Endothelial cell of umbilical vein (primary cell): ENCODE measurements around the gene MED22. TPM values are rescaled to one million over a fixed set of nuclear protein-coding genes. Genes with fewer than 3 reads are reported as not detected.

Experiments used
- BruUV-seq: library from RNA; stranded (reverse); fragments of 400-500 nt; replicated peaks from 2 replicates; lab custom pipeline; 2021; lab: Mats Ljungman, UMichigan
- CTCF ChIA-PET: fragments of 300-600, 350-600 bp; sonication (Branson Sonifier 250); formaldehyde crosslinking; loops from one replicate; lab custom pipeline; 2021; ENCODE audit warnings: antibody characterized with exemption, inconsistent platforms; lab: Charles Lee
- POLR2A ChIA-PET: fragments of 300-600, 350-600 bp; sonication (Branson Sonifier 250); formaldehyde crosslinking; loops from one replicate; lab custom pipeline; 2021; ENCODE audit warnings: antibody characterized with exemption, inconsistent platforms; lab: Charles Lee
- DNase-seq: peaks from one replicate; pipeline ENCODE4 v3.0.0-alpha.2; 2011; ENCODE audit warnings: low read depth, low spot score
- FAIRE-seq: peaks from 2 replicates; lab custom pipeline; 2011; peaks lifted over from hg19 to GRCh38; lab: Jason Lieb, UNC
- H2AFZ ChIP-seq: 2 replicates; pipeline ENCODE4 v1.6.0; 2012; ENCODE audit warnings: low read depth, low read length, control low read depth, inconsistent platforms
- H3K27ac ChIP-seq: 2 replicates; pipeline ENCODE4 v1.5.1; 2011; ENCODE audit warnings: low read depth, mild to moderate bottlenecking, control low read depth, low read length, moderate library complexity; ENCODE audit not compliant: insufficient read depth
- H3K27me3 ChIP-seq, 2 experiments: 2 replicates each; pipeline versions ENCODE4 v1.6.0 to v1.6.1; 2011; ENCODE audit warnings: low read length in 2 of 2, mixed read lengths in 1 of 2; ENCODE audit not compliant: control insufficient read depth in 2 of 2, insufficient read depth in 2 of 2
- H3K36me3 ChIP-seq, 2 experiments: 2 replicates in 1 of 2; 3 replicates in 1 of 2; pipeline ENCODE4 v1.5.1; 2011; ENCODE audit warnings: low read length in 2 of 2, mild to moderate bottlenecking in 1 of 2, moderate library complexity in 1 of 2; ENCODE audit not compliant: control insufficient read depth in 2 of 2, insufficient read depth in 2 of 2; ENCODE audit errors: extremely low read depth in 1 of 2
- H3K4me1 ChIP-seq: 3 replicates; pipeline ENCODE4 v1.5.1; 2011; ENCODE audit warnings: mild to moderate bottlenecking, low read length; ENCODE audit not compliant: control insufficient read depth, insufficient read depth; ENCODE audit errors: extremely low read depth
- H3K4me2 ChIP-seq: 2 replicates; pipeline ENCODE4 v1.6.1; 2011; ENCODE audit warnings: low read length, control low read depth, mixed read lengths; ENCODE audit not compliant: insufficient read depth
- H3K4me3 ChIP-seq, 3 experiments: fragments of 200-600 bp in 1 of 3; sonication (generic), shearing (Covaris generic) in 1 of 3; replicated peaks in 1 of 3; 2 replicates each; pipeline ENCODE4 v1.5.1; 2011 to 2016; ENCODE audit warnings: control low read depth in 3 of 3, low read length in 3 of 3, mild to moderate bottlenecking in 2 of 3, inconsistent platforms in 1 of 3, low read depth in 1 of 3, moderate library complexity in 1 of 3; ENCODE audit not compliant: insufficient read depth in 1 of 3
- H3K79me2 ChIP-seq: 2 replicates; pipeline ENCODE4 v1.6.0; 2012; ENCODE audit warnings: low read length, inconsistent platforms; ENCODE audit not compliant: control insufficient read depth, insufficient read depth
- H3K9ac ChIP-seq: replicated peaks from 2 replicates; pipeline ENCODE3; 2011; ENCODE audit warnings: low read length, control low read depth; ENCODE audit not compliant: insufficient read depth; ENCODE audit errors: extremely low read depth
- H3K9me1 ChIP-seq: replicated peaks from 3 replicates; pipeline ENCODE4 v1.6.0; 2011; ENCODE audit warnings: mild to moderate bottlenecking, low read length; ENCODE audit not compliant: control insufficient read depth, insufficient read depth; ENCODE audit errors: extremely low read depth
- H3K9me3 ChIP-seq: replicated peaks from 2 replicates; pipeline ENCODE4 v1.5.1; 2012; ENCODE audit warnings: low read length, inconsistent platforms; ENCODE audit not compliant: control insufficient read depth, insufficient read depth
- H4K20me1 ChIP-seq: replicated peaks from 2 replicates; pipeline ENCODE3; 2011; ENCODE audit warnings: mild to moderate bottlenecking, low read length; ENCODE audit not compliant: control insufficient read depth, insufficient read depth; ENCODE audit errors: extremely low read depth
- EZH2 ChIP-seq: IDR thresholded peaks from 2 replicates; pipeline ENCODE4 v1.6.1; 2012; ENCODE audit warnings: borderline replicate concordance, low read depth, mild to moderate bottlenecking, moderate library complexity, low read length, inconsistent platforms; ENCODE audit not compliant: severe bottlenecking
- FOS ChIP-seq: IDR thresholded peaks from 2 replicates; pipeline ENCODE4 v1.6.1; 2011; ENCODE audit warnings: mild to moderate bottlenecking, low read length, moderate library complexity, borderline replicate concordance; ENCODE audit not compliant: insufficient read depth
- GATA2 ChIP-seq: IDR thresholded peaks from 2 replicates; pipeline ENCODE4 v1.7.0; 2011; ENCODE audit warnings: low read depth, mild to moderate bottlenecking, moderate library complexity, mixed read lengths, low read length; ENCODE audit not compliant: insufficient read length, insufficient read depth
- JUN ChIP-seq: IDR thresholded peaks from 2 replicates; pipeline ENCODE4 v1.6.1; 2011; ENCODE audit warnings: borderline replicate concordance, low read depth; ENCODE audit not compliant: insufficient read length, insufficient read depth
- MYC ChIP-seq: IDR thresholded peaks from one replicate; pipeline ENCODE4 v1.6.1; 2011; ENCODE audit warnings: mild to moderate bottlenecking, low read depth, low read length
- POLR2A ChIP-seq: IDR thresholded peaks from 2 replicates; pipeline ENCODE4 v1.6.1; 2012; ENCODE audit warnings: low read depth, mild to moderate bottlenecking, control low read depth, low read length
- POLR2AphosphoS5 ChIP-seq: IDR thresholded peaks from 2 replicates; pipeline ENCODE4 v1.6.1; 2012; ENCODE audit warnings: low read depth, mild to moderate bottlenecking, control low read depth, low read length, moderate library complexity; ENCODE audit not compliant: insufficient read depth
- dilution Hi-C: fragments of 300-500 bp; cut with MboI; formaldehyde crosslinking; loops from one replicate; pipeline ENCODE4 v1.15.0; 2019; ENCODE audit warnings: low sequenced_read_pairs; ENCODE audit not compliant: extremely low pct_ligation_motif_present
- intact Hi-C: fragments of 100-400 bp; cut with micrococcal nuclease; formaldehyde crosslinking; loops from one replicate; pipeline ENCODE4 v1.10.0; 2022
- polyA plus RNA-seq, 4 experiments: library from polyadenylated mRNA; depleted of rRNA in 3 of 4; stranded (reverse) in 3 of 4; unstranded in 1 of 4; fragments of >200 nt; gene quantifications; 2 replicates each; pipeline versions ENCODE4 v1.2.1 to v1.2.3, GENCODE V29; 2011 to 2012; ENCODE audit warnings: missing spikeins in 1 of 4
- total RNA-seq: library from RNA; stranded (reverse); gene quantifications from 2 replicates; pipeline ENCODE4 v1.2.3, GENCODE V29; 2021
- TF ChIP-seq, protein P1 (sequence below): IDR thresholded peaks from 2 replicates; pipeline ENCODE4 v1.6.1; 2011; ENCODE audit not compliant: insufficient read depth, insufficient read length
- TF ChIP-seq, protein P2 (sequence below), 2 donors: IDR thresholded peaks; 1 replicate in 1 of 2; 2 replicates in 1 of 2; pipeline ENCODE4 v1.5.1; 2011; ENCODE audit warnings: low read length in 2 of 2, mild to moderate bottlenecking in 2 of 2, moderate library complexity in 2 of 2, control low read depth in 1 of 2, inconsistent platforms in 1 of 2, low read depth in 1 of 2; ENCODE audit not compliant: insufficient read depth in 1 of 2; ENCODE audit errors: extremely low read depth in 1 of 2

Gene MED22
- total and polyA plus RNA-seq, 2 donors (not counting 3 experiments of a cell fraction or from before 2014, with no cell fraction given) = 25.7 to 27.4 TPM

DNA sequence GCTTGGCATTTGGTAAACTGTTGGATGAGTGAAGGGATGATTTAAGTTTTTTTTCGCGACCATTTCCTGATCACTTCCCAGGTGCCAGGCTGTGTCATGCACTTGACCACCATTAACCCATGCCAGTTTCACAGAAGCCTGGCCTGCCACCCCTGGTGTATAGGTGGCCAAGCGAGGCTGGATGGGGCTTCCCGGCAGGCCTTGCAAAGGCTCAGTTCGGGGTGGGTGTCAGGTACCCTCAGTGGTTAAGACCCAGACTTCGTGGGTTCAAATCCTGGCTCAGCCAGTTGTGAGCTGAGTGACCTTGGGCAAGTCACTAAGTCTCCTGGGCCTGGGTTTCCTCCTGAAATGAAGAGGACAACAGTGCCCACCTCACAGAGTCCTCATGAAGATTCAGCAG lies 2.3 kb downstream of the MED22 start:
- intact Hi-C loops = loop anchor here (5.0 kb wide), 1 partner anchor 158 kb away; no protein-coding TSS in a partner anchor
- Histone ChIP-seq H3K4me3 (no peak overlapping the region), H3K4me2 (no peak overlapping the region), H3K9me3 (no peaks in the 10 kb centered on the region), H4K20me1 (no peaks in the 10 kb centered on the region), H3K27ac (no peak overlapping the region), H3K27me3 (no peaks in the 10 kb centered on the region), H3K79me2 (peaks cover 40% of the 10 kb centered on the region), H2AFZ (no peak overlapping the region), H3K36me3 (peaks cover 11 to 44% of the 10 kb centered on the region in 2 experiments), H3K9ac (no peak overlapping the region), H3K9me1 (no peaks in the 10 kb centered on the region), H3K4me1 (peaks cover 14% of the 10 kb centered on the region)
- DNase-seq = no peak
- TF ChIP-seq POLR2AphosphoS5 = no peak
- TF ChIP-seq FOS = no peak
- TF ChIP-seq, protein P1, sequence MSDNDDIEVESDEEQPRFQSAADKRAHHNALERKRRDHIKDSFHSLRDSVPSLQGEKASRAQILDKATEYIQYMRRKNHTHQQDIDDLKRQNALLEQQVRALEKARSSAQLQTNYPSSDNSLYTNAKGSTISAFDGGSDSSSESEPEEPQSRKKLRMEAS = no peak
- TF ChIP-seq MYC = no peak
- TF ChIP-seq GATA2 = no peak
- TF ChIP-seq EZH2 = no peak
- no peak for TF ChIP-seq JUN
- POLR2A ChIA-PET = no interaction called here
- CTCF ChIA-PET = no interaction called here
- FAIRE-seq = no peak
- dilution Hi-C loops = no loop called here
- BruUV-seq = no TSS peak

DNA sequence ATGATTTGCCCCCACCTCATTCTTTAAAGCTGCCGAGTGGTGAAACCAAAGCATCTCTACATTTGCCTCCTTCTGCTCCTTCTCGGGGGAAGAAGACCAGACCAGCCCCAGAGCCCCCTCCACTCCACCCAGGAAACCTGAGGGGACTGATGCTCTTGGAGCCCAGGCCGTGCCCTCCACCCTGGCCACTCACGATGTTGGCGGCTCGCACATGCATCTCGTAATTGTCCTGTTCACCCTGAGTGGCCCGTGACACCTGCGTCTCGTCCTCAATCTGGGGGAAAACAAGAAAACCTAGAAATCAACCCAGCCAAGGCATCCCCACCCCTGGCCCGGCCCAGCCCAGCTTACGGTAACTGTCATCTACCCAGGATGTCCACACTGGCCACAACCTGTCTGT lies 3.0 kb downstream of the MED22 start:
- Histone ChIP-seq H3K4me1 (peaks cover 9% of the 10 kb centered on the region), H3K9me1 (no peaks in the 10 kb centered on the region), H3K79me2 (peaks cover 35% of the 10 kb centered on the region), H3K36me3 (peaks cover 5 to 44% of the 10 kb centered on the region in 2 experiments), H2AFZ (no peak overlapping the region), H3K27ac (no peak overlapping the region), H3K4me2 (no peak overlapping the region), H3K4me3 (no peak overlapping the region), H3K27me3 (no peaks in the 10 kb centered on the region), H4K20me1 (no peaks in the 10 kb centered on the region), H3K9me3 (no peaks in the 10 kb centered on the region), H3K9ac (no peak overlapping the region)
- ChIA-PET CTCF (no interaction called here), POLR2A (no interaction called here)
- intact Hi-C loops = loop anchor here (5.0 kb wide), 1 partner anchor 158 kb away; no protein-coding TSS in a partner anchor
- no peak for FAIRE-seq
- dilution Hi-C loops = no loop called here
- TF ChIP-seq POLR2A (no peak), JUN (no peak), GATA2 (no peak), MYC (no peak), POLR2AphosphoS5 (no peak), EZH2 (no peak), FOS (no peak)
- TF ChIP-seq, protein P1 = no peak
- TF ChIP-seq, protein P2, sequence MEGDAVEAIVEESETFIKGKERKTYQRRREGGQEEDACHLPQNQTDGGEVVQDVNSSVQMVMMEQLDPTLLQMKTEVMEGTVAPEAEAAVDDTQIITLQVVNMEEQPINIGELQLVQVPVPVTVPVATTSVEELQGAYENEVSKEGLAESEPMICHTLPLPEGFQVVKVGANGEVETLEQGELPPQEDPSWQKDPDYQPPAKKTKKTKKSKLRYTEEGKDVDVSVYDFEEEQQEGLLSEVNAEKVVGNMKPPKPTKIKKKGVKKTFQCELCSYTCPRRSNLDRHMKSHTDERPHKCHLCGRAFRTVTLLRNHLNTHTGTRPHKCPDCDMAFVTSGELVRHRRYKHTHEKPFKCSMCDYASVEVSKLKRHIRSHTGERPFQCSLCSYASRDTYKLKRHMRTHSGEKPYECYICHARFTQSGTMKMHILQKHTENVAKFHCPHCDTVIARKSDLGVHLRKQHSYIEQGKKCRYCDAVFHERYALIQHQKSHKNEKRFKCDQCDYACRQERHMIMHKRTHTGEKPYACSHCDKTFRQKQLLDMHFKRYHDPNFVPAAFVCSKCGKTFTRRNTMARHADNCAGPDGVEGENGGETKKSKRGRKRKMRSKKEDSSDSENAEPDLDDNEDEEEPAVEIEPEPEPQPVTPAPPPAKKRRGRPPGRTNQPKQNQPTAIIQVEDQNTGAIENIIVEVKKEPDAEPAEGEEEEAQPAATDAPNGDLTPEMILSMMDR (IDR thresholded peaks at IDR 0.05; ENCODE audit: extremely low read depth in 1 of 2, insufficient read depth in 1 of 2, low read depth in 1 of 2, low read length in 2 of 2) = no peak
- BruUV-seq = no TSS peak
- no peak for DNase-seq
